Subcutaneous abdominal adipose tissue (tissue), 5 donors: ENCODE results near the gene LPCAT2.
"Not testable (repeated sequence)": the region's sequence is repeated elsewhere in the genome, so short reads cannot be mapped to it uniquely, and the experiment has no call there.

Experiments
- H3K27ac ChIP-seq: one replicate; pipeline ENCODE4 v1.7.0; 2013; ENCODE audit warnings: low read depth, mild to moderate bottlenecking, inconsistent platforms, low read length, moderate library complexity
- H3K27me3 ChIP-seq, 5 donors: one replicate each; pipeline ENCODE4 v1.7.0; 2013; ENCODE audit warnings: low read length in 5 of 5, inconsistent platforms in 1 of 5; ENCODE audit not compliant: control insufficient read depth in 5 of 5, insufficient read depth in 4 of 5
- H3K36me3 ChIP-seq, 5 donors: one replicate each; pipeline ENCODE4 v1.7.0; 2013; ENCODE audit warnings: low read length in 5 of 5; ENCODE audit not compliant: control insufficient read depth in 5 of 5, insufficient read depth in 5 of 5
- H3K4me1 ChIP-seq, 5 donors: one replicate each; pipeline ENCODE4 v1.7.0; 2013; ENCODE audit warnings: low read length in 5 of 5, mild to moderate bottlenecking in 3 of 5, moderate library complexity in 1 of 5; ENCODE audit not compliant: control insufficient read depth in 5 of 5, insufficient read depth in 5 of 5
- H3K4me3 ChIP-seq, 5 donors: one replicate each; pipeline ENCODE4 v1.7.0; 2013; ENCODE audit warnings: low read length in 5 of 5, low read depth in 1 of 5
- H3K9ac ChIP-seq, 5 donors: one replicate each; pipeline ENCODE4 v1.7.0; 2013; ENCODE audit warnings: low read length in 5 of 5, mild to moderate bottlenecking in 4 of 5, moderate library complexity in 3 of 5
- H3K9me3 ChIP-seq, 5 donors: one replicate each; pipeline ENCODE4 v1.7.0; 2013; ENCODE audit warnings: low read length in 5 of 5; ENCODE audit not compliant: control insufficient read depth in 5 of 5
- donor health status: healthy.
- donor health status: healthy.
- donor health status: healthy.
- donor health status: healthy.
- donor health status: healthy.

The LPCAT2 gene

DNA sequence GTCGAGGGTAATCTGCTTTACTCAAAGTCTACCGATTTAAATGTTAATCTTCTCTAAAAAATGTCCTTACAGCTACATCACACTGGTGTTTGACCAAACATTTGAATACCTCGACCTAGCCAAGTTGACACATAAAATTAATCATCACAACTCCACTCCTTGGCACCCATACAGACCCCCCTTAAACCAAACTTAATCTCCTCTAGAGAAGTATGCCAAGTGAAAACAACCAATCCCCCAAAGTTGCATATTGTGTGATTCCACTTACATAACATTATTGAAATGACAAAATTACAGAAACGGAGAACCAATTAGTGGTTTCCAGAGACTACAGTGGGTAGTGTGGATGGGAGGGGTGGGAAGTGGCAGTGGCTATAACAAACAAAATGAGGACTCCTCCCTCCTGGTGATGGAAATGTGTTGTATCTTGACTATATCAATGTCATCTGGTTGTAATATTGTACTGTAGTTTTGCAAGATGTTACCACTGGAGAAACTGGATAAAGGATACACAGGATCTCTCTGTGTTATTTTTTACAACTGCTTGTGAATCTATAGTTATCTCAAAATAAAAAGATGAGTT lies 97.0 kb downstream of the LPCAT2 start:
- Histone ChIP-seq H3K27ac (no peak overlapping the region), H3K9ac (no peak overlapping the region), H3K9me3 (no peaks in the 10 kb centered on the region), H3K27me3 (no peaks in the 10 kb centered on the region), H3K36me3 (no peaks in the 10 kb centered on the region), H3K4me3 (no peak overlapping the region), H3K4me1 (no peaks in the 10 kb centered on the region)

- Histone ChIP-seq H3K27me3 (no peaks in the 10 kb centered on the region), H3K9me3 (peaks cover 0 to 2% (median 0%) of the 10 kb centered on the region in 5 donors), H3K4me1 (peaks cover 0 to 4% (median 0%) of the 10 kb centered on the region in 5 donors), H3K9ac (no peak overlapping the region), H3K36me3 (no peaks in the 10 kb centered on the region), H3K27ac (no peak overlapping the region), H3K4me3 (no peak overlapping the region)
Observed at GRCh38 chr16:55613613-55614335, 104.9 kb downstream of the LPCAT2 start.

- Histone ChIP-seq H3K9ac (no peak overlapping the region), H3K4me1 (peaks cover 0 to 4% (median 0%) of the 10 kb centered on the region in 5 donors), H3K4me3 (no peak overlapping the region), H3K27ac (no peak overlapping the region), H3K27me3 (no peaks in the 10 kb centered on the region), H3K9me3 (peaks cover 0 to 2% (median 0%) of the 10 kb centered on the region in 5 donors), H3K36me3 (no peaks in the 10 kb centered on the region)
Observed at GRCh38 chr16:55615071-55615470, 106.2 kb downstream of the LPCAT2 start.

- H3K4me3 ChIP-seq, H3K4me1 ChIP-seq, H3K27me3 ChIP-seq, H3K36me3 ChIP-seq, H3K27ac ChIP-seq, H3K9me3 ChIP-seq, H3K9ac ChIP-seq: not testable (repeated sequence)
Observed at GRCh38 chr16:55615670-55616069, 106.8 kb downstream of the LPCAT2 start.

DNA sequence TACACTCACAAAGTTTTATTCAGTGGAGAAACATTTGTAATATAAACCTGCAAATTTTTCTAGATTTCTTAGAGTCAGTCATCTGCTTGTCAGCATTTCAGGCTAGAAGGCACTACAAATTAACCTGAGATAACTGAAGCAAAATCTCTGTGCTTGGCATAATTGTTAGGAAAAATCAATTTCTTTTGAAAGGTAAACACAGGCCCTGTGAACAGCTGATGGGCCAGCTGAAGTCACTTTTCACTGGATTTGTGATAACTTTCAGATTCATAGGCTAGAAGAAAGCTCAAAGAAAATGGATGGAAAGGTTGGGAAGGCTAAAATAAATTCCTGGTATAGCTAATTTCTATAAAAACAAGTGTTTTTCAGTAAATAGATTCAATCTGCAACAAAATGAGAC lies 112.9 kb downstream of the LPCAT2 start:
- H3K9ac ChIP-seq = no peak overlapping the region
- H3K4me1 ChIP-seq = peaks cover 0 to 4% (median 0%) of the 10 kb centered on the region in 5 donors
- H3K27me3 ChIP-seq = no peaks in the 10 kb centered on the region
- H3K4me3 ChIP-seq = no peak overlapping the region
- H3K36me3 ChIP-seq = no peaks in the 10 kb centered on the region
- H3K27ac ChIP-seq = no peak overlapping the region
- H3K9me3 ChIP-seq = no peaks in the 10 kb centered on the region

DNA sequence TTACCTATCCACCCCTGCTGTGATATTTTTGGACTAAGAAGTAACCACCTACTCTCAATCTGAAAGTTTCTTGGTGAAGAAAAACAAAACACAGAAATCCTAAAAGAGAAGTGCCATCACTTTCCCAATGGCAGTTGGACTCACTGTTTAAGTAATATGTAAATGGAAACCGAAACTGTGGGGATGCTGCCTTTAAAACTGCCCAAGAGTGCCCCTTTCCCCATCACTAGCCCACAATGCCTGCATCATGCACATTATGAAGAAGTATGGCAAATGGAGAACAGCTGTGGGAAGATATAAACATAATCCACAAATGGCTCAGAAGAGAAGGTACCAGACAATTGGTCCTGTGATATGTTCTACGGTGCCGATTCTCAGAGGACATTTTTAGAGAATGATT lies 113.4 kb downstream of the LPCAT2 start:
- H3K4me1 ChIP-seq = peaks cover 0 to 4% (median 0%) of the 10 kb centered on the region in 5 donors
- H3K36me3 ChIP-seq = no peaks in the 10 kb centered on the region
- no peak overlapping the region for H3K9ac ChIP-seq
- no peaks in the 10 kb centered on the region for H3K27me3 ChIP-seq
- H3K9me3 ChIP-seq = no peaks in the 10 kb centered on the region
- no peak overlapping the region for H3K4me3 ChIP-seq
- H3K27ac ChIP-seq = no peak overlapping the region

GRCh38 chr16:55622930-55623561 lies 114.2 kb downstream of the LPCAT2 start:
- Histone ChIP-seq H3K9me3 (no peaks in the 10 kb centered on the region), H3K4me1 (peaks cover 0 to 4% (median 0%) of the 10 kb centered on the region in 5 donors), H3K4me3 (no peak overlapping the region), H3K27me3 (no peaks in the 10 kb centered on the region), H3K9ac (no peak overlapping the region), H3K36me3 (no peaks in the 10 kb centered on the region), H3K27ac (no peak overlapping the region)

- H3K4me3 ChIP-seq = no peak overlapping the region
- no peaks in the 10 kb centered on the region for H3K36me3 ChIP-seq
- no peaks in the 10 kb centered on the region for H3K27me3 ChIP-seq
- H3K27ac ChIP-seq = no peak overlapping the region
- H3K4me1 ChIP-seq = peaks cover 0 to 4% (median 0%) of the 10 kb centered on the region in 5 donors
- H3K9ac ChIP-seq = no peak overlapping the region
- H3K9me3 ChIP-seq = no peaks in the 10 kb centered on the region
Observed at GRCh38 chr16:55623640-55624039, 114.8 kb downstream of the LPCAT2 start.

DNA sequence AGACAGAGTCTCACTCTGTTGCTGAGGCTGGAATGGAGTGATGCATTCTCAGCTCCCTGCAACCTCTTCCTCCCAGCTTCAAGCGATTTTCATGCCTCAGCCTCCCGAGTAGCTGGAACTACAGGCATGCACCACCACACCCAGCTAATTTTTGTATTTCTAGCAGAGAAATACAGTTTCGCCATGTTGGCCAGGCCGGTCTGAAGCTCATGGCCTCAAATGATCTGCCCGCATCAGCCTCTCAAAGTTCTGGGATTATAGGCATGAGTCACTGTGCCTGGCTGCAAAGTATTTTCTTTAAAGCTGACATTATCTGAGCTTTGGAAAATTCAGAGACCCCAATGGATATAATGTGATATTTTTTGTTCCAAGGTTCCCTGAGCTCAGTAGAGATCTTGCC lies 115.8 kb downstream of the LPCAT2 start:
- Histone ChIP-seq H3K4me3 (no peak overlapping the region), H3K9ac (no peak overlapping the region), H3K9me3 (no peaks in the 10 kb centered on the region), H3K27me3 (no peaks in the 10 kb centered on the region), H3K36me3 (no peaks in the 10 kb centered on the region), H3K4me1 (peaks cover 0 to 4% (median 0%) of the 10 kb centered on the region in 5 donors), H3K27ac (no peak overlapping the region)

- H3K4me3 ChIP-seq = no peak overlapping the region
- H3K36me3 ChIP-seq = no peaks in the 10 kb centered on the region
- H3K27me3 ChIP-seq = no peaks in the 10 kb centered on the region
- no peak overlapping the region for H3K9ac ChIP-seq
- no peak overlapping the region for H3K27ac ChIP-seq
- no peaks in the 10 kb centered on the region for H3K9me3 ChIP-seq
- peaks cover 0 to 4% (median 0%) of the 10 kb centered on the region in 5 donors for H3K4me1 ChIP-seq
Observed at GRCh38 chr16:55625843-55626242, 117.0 kb downstream of the LPCAT2 start.
